MM.1S (cell line): ENCODE data around the gene XRCC3.
"Not testable (repeated sequence)": the region's sequence is repeated elsewhere in the genome, so short reads cannot be mapped to it uniquely, and the experiment has no call there.

Source experiments
- DNase-seq: peaks from one replicate; pipeline ENCODE4 v3.0.0-alpha.2; 2015
- H2AFZ ChIP-seq: fragments of 300-600 bp; sonication (generic); 2 replicates; pipeline ENCODE4 v1.6.0; 2016; ENCODE audit warnings: antibody characterized with exemption, low read length
- H3F3A ChIP-seq: fragments of 300-600 bp; sonication (generic); 2 replicates; pipeline ENCODE4 v1.6.1; 2016; ENCODE audit warnings: mild to moderate bottlenecking, antibody characterized with exemption, low read length, moderate library complexity, mixed read lengths; ENCODE audit not compliant: insufficient read depth
- H3K27ac ChIP-seq: fragments of 300-600 bp; sonication (generic); 2 replicates; pipeline ENCODE4 v1.5.1; 2016; ENCODE audit warnings: mild to moderate bottlenecking, low read length
- H3K27me3 ChIP-seq: fragments of 300-600 bp; sonication (generic); replicated peaks from 2 replicates; pipeline ENCODE4 v1.6.0; 2016; ENCODE audit warnings: low read length; ENCODE audit not compliant: insufficient read depth
- H3K36me3 ChIP-seq: fragments of 300-600 bp; sonication (generic); replicated peaks from 2 replicates; pipeline ENCODE4 v1.6.1; 2016; ENCODE audit warnings: mild to moderate bottlenecking, low read length, mixed read lengths; ENCODE audit not compliant: insufficient read depth
- H3K4me1 ChIP-seq: fragments of 300-600 bp; sonication (generic); 2 replicates; pipeline ENCODE4 v1.6.1; 2016; ENCODE audit warnings: low read length, mixed read lengths
- H3K4me2 ChIP-seq: fragments of 300-600 bp; sonication (generic); 2 replicates; pipeline ENCODE4 v1.6.0; 2016; ENCODE audit warnings: low read depth, low read length
- H3K4me3 ChIP-seq: fragments of 300-600 bp; sonication (generic); 2 replicates; pipeline ENCODE4 v1.5.1; 2016; ENCODE audit warnings: low read length, mixed read lengths
- H3K79me2 ChIP-seq: fragments of 300-600 bp; sonication (generic); 2 replicates; pipeline ENCODE4 v1.6.1; 2016; ENCODE audit warnings: mixed run types, low read length, mixed read lengths
- H3K9ac ChIP-seq: fragments of 300-600 bp; sonication (generic); 2 replicates; pipeline ENCODE4 v1.6.1; 2016; ENCODE audit warnings: low read length, mixed read lengths
- H3K9me2 ChIP-seq: fragments of 300-600 bp; sonication (generic); replicated peaks from 2 replicates; pipeline ENCODE4 v1.6.1; 2016; ENCODE audit warnings: mild to moderate bottlenecking, low read length, mixed read lengths; ENCODE audit not compliant: insufficient read depth
- H3K9me3 ChIP-seq: fragments of 300-600 bp; sonication (generic); replicated peaks from 2 replicates; pipeline ENCODE4 v1.6.1; 2016; ENCODE audit warnings: mild to moderate bottlenecking, low read length, mixed read lengths; ENCODE audit not compliant: insufficient read depth
- H4K20me1 ChIP-seq: fragments of 300-600 bp; sonication (generic); 2 replicates; pipeline ENCODE4 v1.6.1; 2016; ENCODE audit warnings: mild to moderate bottlenecking, low read length, moderate library complexity, mixed read lengths; ENCODE audit not compliant: insufficient read depth
- CTCF ChIP-seq: fragments of 300-600 bp; sonication (generic); IDR thresholded peaks from 2 replicates; pipeline ENCODE4 v1.5.1; 2016; ENCODE audit warnings: antibody characterized with exemption, low read length, mixed read lengths
- EZH2 ChIP-seq: fragments of 300-600 bp; sonication (generic); optimal IDR thresholded peaks from 2 replicates; pipeline ENCODE3; 2017; ENCODE audit warnings: low read depth, mild to moderate bottlenecking, antibody characterized with exemption, low read length, mixed read lengths
- EZH2phosphoT487 ChIP-seq: fragments of 300-600 bp; sonication (generic); IDR thresholded peaks from 2 replicates; pipeline ENCODE4 v1.6.1; 2018; ENCODE audit warnings: antibody characterized with exemption, low read length

XRCC3 gene

DNA sequence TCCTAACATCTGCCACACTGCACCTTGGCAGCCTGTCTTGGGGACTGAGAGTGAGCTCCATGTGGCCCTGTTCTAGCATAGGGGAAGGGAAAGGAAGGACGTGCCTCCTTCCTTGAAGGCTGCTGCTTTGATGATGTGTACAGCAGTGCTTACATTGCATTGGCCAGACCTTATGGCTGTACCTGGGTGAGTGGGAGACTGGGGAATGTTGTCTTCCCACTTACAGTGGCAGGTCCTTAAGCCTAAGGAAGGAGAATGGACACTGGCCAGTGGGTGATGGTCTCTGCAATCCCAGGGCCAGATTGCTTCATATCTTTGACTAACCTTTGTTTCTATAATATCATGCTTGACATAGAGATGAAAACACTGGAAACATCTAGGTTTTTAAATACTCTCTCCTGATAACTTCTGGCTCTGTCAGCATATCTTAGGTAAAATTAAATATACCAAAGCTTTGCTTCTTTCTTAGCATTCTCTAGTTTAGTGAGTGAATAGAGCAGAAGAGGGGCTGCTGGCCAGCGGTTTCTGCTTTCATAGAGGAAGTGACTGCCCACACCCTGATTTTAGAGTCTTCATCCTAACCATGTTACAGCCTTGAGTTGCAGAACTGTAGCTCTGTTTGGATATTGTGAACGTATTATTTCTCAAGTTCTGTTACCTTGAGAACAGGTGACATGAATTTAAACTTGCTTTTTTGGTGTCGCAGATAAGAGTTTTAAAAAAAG lies 59.1 kb downstream of the XRCC3 start:
- no peak for DNase-seq
- H3K36me3 ChIP-seq: peaks cover 4% of the 10 kb centered on the region; the same call in 1 of the 2 replicates
- H2AFZ ChIP-seq: no peak overlapping the region
- no peaks in the 10 kb centered on the region for H3F3A ChIP-seq
- no peak overlapping the region for H3K27ac ChIP-seq
- H3K4me3 ChIP-seq: no peak overlapping the region
- H3K9ac ChIP-seq: no peak overlapping the region
- peaks cover 53% of the 10 kb centered on the region for H3K79me2 ChIP-seq
- no peaks in the 10 kb centered on the region for H4K20me1 ChIP-seq
- H3K9me2 ChIP-seq: no peaks in the 10 kb centered on the region
- H3K4me1 ChIP-seq: no peaks in the 10 kb centered on the region
- H3K4me2 ChIP-seq: no peak overlapping the region
- no peaks in the 10 kb centered on the region for H3K27me3 ChIP-seq
- TF ChIP-seq EZH2 (no peak), EZH2phosphoT487 (no peak), CTCF (no peak)
- no peaks in the 10 kb centered on the region for H3K9me3 ChIP-seq

GRCh38 chr14:103654619-103655018 lies 60.6 kb downstream of the XRCC3 start:
- Histone ChIP-seq H3K9me2 (no peaks in the 10 kb centered on the region), H3K27ac (no peak overlapping the region), H3K27me3 (no peaks in the 10 kb centered on the region), H2AFZ (no peak overlapping the region), H3K9me3 (no peaks in the 10 kb centered on the region), H3K4me3 (no peak overlapping the region), H3K36me3 (peaks cover 4% of the 10 kb centered on the region; the same call in 1 of the 2 replicates), H3K79me2 (peaks cover 61% of the 10 kb centered on the region), H3K4me1 (no peaks in the 10 kb centered on the region), H3K9ac (no peak overlapping the region), H3F3A (no peaks in the 10 kb centered on the region), H4K20me1 (no peaks in the 10 kb centered on the region), H3K4me2 (no peak overlapping the region)
- DNase-seq: no peak
- no peak for TF ChIP-seq EZH2phosphoT487
- no peak for TF ChIP-seq EZH2
- no peak for TF ChIP-seq CTCF

DNA sequence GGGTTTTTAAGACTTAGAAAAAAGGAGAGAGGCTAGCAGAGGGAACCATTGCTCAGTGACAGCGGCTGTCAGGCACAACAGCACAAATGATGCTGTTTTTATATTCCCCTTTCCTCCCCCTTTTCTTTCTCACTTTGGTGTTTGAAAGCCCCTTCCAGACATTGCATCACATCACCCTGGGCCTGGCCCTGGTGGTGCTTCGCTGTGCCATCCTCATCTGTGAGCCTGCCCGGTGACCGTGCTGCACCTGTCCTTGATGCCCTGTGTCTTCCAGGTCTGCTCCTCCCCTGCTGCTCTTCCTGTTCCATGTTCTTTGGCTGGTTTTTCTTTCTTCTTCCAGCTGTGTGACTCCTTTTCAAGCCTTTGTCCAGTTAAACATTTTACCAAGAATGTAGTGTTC lies 61.4 kb downstream of the XRCC3 start:
- H3K9ac ChIP-seq: no peak overlapping the region
- H3K4me2 ChIP-seq: no peak overlapping the region
- no peaks in the 10 kb centered on the region for H3F3A ChIP-seq
- peaks cover 4% of the 10 kb centered on the region; the same call in 1 of the 2 replicates for H3K36me3 ChIP-seq
- no peak overlapping the region for H3K4me3 ChIP-seq
- no peaks in the 10 kb centered on the region for H4K20me1 ChIP-seq
- H3K27me3 ChIP-seq: no peaks in the 10 kb centered on the region
- no peak for TF ChIP-seq EZH2phosphoT487
- TF ChIP-seq EZH2: no peak
- no peak overlapping the region for H3K27ac ChIP-seq
- H2AFZ ChIP-seq: no peak overlapping the region
- H3K4me1 ChIP-seq: no peaks in the 10 kb centered on the region
- H3K9me2 ChIP-seq: no peaks in the 10 kb centered on the region
- no peak for DNase-seq
- H3K9me3 ChIP-seq: no peaks in the 10 kb centered on the region
- peaks cover 65% of the 10 kb centered on the region for H3K79me2 ChIP-seq

GRCh38 chr14:103653336-103653735 lies 61.9 kb downstream of the XRCC3 start:
- not testable (repeated sequence) for H4K20me1 ChIP-seq

More at GRCh38 chr14:103653336-103653735, 61.9 kb downstream of the XRCC3 start:
- H3F3A ChIP-seq, H2AFZ ChIP-seq, H3K4me1 ChIP-seq, H3K9ac ChIP-seq, H3K27ac ChIP-seq, H3K27me3 ChIP-seq, H3K4me2 ChIP-seq, DNase-seq, H3K9me3 ChIP-seq, H3K4me3 ChIP-seq, H3K36me3 ChIP-seq, H3K9me2 ChIP-seq: not testable (repeated sequence)
- peaks cover 70% of the 10 kb centered on the region for H3K79me2 ChIP-seq
